GM12875 (cell line): Measurements from ENCODE around the gene MYO9A.

Experiments
- H3K4me3 ChIP-seq: one replicate; pipeline ENCODE4 v1.5.1; 2011; ENCODE audit warnings: low read depth, low read length, control low read depth
- CTCF ChIP-seq: IDR thresholded peaks from 2 replicates; pipeline ENCODE4 v1.5.1; 2011; ENCODE audit warnings: low read depth, mild to moderate bottlenecking, control low read depth, inconsistent platforms, low read length, moderate library complexity, borderline replicate concordance; ENCODE audit not compliant: insufficient read depth

MYO9A gene

GRCh38 chr15:71786673-71787072 is 331.3 kb downstream of the MYO9A start:
- H3K4me3 ChIP-seq = no peak overlapping the region
- TF ChIP-seq CTCF = no peak

- no peak for TF ChIP-seq CTCF
- no peak overlapping the region for H3K4me3 ChIP-seq
Measured at GRCh38 chr15:71785996-71786395, 332.0 kb downstream of the MYO9A start.

- H3K4me3 ChIP-seq = no peak overlapping the region
- peak; percentile 59 for TF ChIP-seq CTCF
Measured at GRCh38 chr15:71784719-71785118, 333.2 kb downstream of the MYO9A start.

- H3K4me3 ChIP-seq = no peak overlapping the region
- no peak for TF ChIP-seq CTCF
Measured at GRCh38 chr15:71782422-71783165, 335.4 kb downstream of the MYO9A start.

GRCh38 chr15:71781965-71782265 is 336.0 kb downstream of the MYO9A start:
- TF ChIP-seq CTCF = no peak
- no peak overlapping the region for H3K4me3 ChIP-seq

- H3K4me3 ChIP-seq = no peak overlapping the region
- no peak for TF ChIP-seq CTCF
Measured at GRCh38 chr15:71781179-71781964, 336.6 kb downstream of the MYO9A start.
